ENCODE results near the gene SCAND1. TPM values are rescaled to one million over a fixed set of nuclear protein-coding genes. Genes with fewer than 3 reads are reported as not detected.
"Not testable (repeated sequence)": the region's sequence is repeated elsewhere in the genome, so short reads cannot be mapped to it uniquely, and the experiment has no call there.

The SCAND1 gene
- total RNA-seq (2014; rRNA removed; shearing (Covaris generic)): 81.1 and 93.9 TPM in 2 replicates

DNA sequence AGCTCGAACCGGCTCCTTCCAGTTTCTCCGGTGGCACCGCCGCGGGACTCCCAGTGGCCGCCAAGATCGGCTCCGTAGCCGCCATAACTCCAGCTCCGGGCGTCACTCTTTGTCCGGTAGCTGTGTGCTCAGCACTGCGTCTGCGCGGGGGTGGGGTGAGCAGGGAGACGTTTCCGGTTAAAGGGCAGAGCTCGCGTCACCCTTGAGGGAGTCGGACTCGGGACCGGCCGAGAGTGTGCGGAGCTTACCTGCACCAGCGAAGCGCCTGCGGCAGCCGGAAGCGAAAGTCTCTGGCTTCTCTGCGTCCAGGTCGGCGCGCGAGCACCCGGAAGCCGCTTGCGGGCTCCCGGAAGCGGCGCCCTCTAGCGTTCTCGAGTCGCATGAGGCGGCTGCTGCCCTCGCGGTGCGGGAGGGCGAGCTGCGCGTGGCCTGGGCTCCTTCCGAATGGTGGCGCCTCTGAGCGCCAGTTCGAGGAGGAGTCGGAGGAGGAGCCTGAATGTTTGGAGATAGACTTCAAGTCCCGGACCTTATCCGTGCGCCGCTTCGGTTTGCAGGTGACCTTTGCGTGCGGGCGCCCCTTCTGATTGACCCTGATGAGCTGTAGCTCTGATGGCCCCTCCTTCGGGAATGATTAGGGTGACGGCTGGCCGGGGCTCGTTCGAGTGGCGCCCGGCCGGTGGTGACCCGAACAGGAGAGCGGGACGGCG, at the start of gene SCAND1:
Gene SCAND1, minus strand, starts transcription at position 303 of the 707 bp plus-strand sequence. Its CDS starts 218 bp downstream, at position 85.
- peak; percentile 97 for DNase-seq (ENCODE audit: low read depth)

DNA sequence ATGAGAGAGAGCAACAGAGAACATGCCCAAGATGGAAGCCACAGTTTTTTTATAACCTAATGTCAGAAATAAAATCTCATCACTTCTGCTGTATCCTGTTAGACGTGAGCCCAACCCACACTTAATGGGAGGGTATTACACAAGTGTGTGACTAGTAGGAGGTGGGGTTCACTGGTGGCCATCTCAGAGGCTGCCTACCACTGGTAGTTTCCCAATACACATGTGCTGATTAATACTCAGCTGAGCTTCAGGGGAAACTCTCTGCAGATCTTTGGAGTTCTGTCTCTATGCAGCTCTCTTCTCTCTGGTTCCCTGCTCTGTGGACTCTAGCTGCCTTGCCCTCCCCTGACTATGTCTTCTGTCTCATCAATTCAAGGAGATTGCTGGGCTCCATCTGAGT, 49.7 kb upstream of the SCAND1 start:
- DNase-seq (ENCODE audit: low read depth): no peak

DNA sequence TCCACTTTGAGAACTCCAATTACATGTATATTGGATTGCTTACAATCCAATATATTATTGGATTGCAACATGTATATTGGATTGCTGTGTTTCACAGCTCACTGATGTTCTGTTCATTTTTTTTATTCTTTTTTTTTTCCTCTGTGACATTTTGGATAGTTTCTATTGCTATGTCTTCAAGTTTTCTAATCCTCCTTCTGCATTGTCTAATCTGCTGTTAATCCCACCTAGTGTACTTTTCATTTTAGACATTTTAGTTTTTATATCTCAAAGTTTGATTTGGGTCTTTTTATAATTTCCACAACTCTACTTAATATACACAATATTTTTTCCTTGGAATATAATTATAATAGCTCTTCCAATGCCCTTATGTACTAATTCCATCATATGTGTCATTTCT, 48.6 kb upstream of the SCAND1 start:
- no peak for DNase-seq (ENCODE audit: low read depth)

DNA sequence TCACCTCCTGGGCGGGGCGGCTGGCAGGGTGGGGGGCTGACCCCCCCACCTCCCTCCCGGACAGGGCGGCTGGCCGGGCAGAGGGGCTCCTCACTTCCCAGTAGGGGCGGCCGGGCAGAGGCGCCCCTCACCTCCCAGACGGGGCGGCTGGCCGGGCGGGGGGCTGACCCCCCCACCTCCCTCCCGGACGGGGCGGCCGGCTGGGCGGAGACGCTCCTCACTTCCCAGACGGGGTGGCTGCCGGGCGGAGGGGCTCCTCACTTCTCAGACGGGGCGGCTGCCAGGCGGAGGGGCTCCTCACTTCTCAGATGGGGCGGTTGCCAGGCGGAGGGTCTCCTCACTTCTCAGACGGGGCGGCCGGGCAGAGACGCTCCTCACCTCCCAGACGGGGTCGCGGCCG, 47.0 kb upstream of the SCAND1 start:
- DNase-seq (ENCODE audit: low read depth): not testable (repeated sequence)

DNA sequence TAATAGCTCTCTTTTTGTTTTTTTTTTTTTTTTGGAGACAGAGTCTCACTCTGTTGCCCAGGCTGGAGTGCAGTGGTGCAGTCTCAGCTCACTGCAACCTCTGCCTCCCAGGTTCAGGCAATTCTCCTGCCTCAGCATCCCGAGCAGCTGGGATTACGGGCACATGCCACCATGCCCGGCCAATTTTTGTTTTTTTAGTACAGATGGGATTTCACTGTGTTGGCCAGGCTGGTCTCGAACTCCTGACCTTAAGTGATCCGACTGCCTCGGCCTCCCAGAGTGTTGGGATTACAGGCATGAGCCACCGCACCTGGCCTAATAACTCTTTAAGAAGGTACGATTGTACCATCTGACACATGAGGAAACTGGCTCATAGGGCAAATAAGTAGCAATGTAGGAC, 42.2 kb upstream of the SCAND1 start:
- DNase-seq (ENCODE audit: low read depth): not testable (repeated sequence)

DNA sequence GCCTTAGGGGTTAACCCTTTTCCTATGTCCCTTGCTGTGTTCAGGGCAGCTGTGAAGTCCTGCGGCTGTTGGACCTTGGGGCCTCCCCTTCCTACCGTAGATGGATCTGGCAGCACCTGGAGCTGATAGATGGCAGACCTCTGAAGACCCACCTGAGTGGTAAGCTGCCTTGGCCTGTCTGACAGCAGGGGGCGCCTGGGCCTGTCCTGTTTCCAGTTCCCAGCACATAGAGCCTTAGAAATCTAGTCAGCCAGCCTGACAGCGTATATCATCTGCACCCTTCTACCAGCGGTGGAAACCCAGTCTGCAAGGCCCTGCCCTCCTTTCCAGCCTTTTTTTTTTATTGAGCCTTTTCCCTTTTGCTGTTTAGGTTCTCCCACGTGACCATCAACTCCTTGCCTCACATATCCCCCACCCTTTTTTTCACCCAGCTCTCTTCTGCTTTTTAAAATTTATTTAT, 40.7 kb upstream of the SCAND1 start:
- DNase-seq (ENCODE audit: low read depth): peak; percentile 84

DNA sequence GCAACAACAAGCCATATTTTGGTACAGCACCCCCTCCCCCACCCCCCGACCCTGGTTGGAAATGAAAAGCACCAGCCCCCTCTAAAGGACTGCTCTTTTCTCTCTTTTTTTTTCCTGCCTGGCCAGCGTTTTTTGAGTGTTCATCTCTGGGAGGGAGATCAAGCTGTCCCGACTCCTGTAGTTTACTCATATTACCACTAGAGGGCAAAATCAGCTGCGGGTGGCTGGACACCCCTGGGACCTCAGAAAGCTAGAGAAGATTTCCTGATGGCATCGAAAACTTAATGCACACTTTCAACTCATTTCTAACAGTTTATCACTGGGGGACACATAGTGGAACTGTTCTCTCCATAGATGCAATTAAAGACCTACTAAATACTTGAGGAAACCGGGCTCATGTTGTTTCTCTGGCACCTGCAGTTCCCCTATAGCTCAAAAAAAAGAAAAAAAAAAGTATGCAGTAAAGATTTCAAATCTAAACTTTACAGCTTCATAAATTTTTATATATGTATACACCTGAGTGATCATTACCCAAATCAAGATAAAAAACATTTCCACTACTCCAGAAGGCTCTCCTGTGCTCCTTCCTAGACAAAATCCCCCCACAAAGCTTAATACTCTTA, 38.5 kb upstream of the SCAND1 start:
- DNase-seq (ENCODE audit: low read depth): peak; percentile 49

DNA sequence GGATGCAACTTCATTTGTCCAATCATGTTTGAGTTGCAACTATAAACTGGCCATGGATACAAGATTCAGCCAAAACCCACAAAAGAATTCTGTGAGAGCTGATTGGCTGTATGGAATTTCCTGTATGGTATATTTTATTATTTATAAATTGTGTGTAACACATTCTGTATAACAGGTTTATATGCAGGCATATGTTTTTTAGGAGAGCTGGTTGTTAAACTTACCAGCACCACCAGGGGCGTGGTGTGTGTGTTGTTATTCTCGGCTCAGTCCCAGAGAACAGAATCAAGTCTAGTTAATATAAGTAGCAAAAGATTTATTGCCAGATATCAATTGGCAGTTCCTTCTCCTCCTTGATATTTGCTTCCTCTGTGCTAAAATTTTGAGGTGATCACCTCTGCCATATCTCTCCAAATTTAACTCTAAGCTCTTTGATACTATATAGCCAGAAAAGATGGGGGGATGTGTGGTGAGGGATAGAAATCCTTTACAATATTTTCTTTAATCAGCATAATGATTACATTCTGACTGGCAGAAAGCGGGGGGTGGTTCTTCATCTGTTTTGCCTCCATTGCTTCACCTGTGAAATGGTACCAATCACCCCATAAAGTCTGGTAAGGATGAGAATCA, 37.0 kb upstream of the SCAND1 start:
- peak; percentile 16 for DNase-seq (ENCODE audit: low read depth)

DNA sequence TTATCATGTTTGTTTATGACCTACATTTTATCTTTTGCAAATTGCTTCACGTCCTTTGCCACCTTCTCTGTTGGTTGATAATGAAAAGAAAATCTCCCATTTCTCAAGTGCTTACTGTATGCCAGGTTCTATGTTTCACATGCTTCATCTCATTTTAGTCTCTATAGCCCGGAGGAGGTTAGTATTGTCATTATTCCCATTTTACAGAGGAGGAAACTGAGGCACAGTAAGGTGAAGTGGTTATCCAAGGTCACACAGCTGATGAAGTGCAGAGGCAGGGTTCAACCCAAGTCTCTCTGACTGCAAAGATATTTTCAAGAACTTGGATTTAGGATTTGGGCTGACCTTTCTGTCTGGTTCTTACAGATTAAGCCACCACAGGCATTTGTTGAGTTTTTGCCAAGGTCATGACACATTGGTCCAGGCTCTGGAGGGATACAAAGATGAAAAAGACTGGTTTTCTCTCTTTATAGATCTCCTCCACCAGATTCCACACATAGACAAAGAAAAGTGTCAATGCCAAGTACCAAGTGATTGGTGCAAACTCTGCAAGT, 34.7 kb upstream of the SCAND1 start:
- DNase-seq (ENCODE audit: low read depth): no peak

DNA sequence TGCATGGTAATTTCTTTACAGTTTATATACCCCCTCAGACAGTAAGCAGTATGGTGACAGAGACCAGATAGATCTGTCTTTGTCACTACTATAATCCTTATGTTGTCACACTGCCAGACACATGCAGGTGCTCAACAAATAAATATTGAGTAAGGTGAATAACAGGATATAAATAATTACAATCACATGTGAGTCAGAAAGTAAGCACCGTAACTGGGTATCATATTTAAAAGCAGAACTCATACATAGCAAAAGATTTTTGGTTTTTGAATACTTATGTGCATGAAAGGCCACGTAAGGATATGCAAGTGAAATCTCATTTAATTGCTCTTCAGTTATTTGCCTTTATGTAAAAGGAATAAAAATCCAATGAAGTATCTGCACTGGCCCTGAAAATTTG, 31.5 kb upstream of the SCAND1 start:
- DNase-seq (ENCODE audit: low read depth): no peak

DNA sequence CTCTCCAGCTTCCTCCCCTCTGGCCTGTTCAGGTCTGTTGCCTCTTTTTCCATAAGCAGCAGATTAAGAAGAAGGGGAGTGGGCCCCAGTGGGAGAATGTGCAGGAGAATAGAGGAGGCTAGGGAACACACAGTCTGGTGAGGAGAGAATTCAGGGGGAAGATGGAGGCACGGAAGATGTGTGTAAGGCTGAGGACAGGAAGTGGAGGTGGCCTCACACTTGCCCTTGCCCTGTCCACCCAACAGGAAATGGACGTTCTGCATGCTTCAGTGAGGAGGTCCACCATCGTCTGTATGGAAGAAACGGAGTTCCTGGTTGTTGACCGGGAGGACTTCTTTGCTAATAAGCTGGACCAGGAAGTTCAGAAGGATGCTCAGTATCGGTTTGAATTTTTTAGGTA, 30.1 kb upstream of the SCAND1 start:
- no peak for DNase-seq (ENCODE audit: low read depth)

DNA sequence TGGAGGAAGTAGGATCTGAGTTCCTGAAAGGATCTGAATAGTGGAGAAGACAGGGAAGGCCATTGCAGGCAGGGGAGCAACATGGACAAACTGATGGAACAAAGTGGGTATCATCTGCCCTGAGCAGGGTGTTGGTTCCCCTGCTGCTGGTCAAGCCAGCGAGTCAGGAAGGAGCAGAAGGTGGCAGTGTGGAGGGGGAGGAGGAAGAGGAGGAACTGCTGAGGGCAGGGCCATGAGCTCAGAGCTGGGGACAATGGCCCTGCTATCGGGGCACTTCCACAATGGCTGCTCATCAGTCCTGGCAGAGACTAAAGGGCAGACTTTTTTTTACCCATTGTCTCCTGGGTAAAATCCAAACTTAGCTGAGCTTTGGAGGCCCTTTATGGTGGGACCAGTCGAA, 27.7 kb upstream of the SCAND1 start:
- DNase-seq (ENCODE audit: low read depth): no peak

DNA sequence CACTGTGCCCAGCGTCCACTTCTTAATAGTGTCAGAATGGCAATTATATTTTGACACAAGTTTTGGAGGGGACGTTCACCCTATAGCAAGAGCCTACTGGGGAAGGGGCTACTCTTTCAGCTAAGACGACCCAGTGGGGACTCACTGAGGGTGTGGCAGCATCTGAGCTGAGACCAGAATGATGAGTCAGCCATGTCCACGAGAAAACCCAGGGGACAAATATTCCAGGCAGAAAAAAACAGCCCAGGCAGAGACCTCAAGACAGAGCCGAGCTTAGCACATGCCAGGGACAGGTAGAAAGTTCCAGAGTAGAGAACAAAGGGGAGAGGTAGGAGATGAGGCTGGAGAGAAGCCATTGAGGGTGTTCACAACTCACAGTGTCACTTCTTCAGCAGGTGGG, 25.2 kb upstream of the SCAND1 start:
- no peak for DNase-seq (ENCODE audit: low read depth)

DNA sequence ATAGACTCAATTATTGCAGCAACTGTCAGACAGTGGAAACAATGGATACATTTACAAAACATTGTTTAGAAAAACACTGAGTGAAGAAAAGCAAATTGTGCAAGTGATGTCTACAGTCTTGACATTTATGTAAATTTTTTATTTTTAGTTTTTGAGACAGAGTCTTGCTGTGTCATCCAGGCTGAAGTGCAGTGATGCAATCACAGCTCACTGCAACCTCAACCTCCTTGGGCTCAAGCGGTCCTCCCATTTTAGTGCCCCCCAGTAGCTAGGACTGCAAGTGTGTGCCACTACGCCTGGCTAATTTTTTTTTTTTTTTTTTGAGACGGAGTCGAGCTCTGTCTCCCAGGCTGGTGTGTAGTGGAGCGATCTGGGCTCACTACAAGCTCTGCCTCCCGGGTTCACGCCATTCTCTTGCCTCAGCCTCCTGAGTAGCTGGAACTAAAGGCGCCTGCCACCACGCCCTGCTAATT, 23.8 kb upstream of the SCAND1 start:
- no peak for DNase-seq (ENCODE audit: low read depth)

DNA sequence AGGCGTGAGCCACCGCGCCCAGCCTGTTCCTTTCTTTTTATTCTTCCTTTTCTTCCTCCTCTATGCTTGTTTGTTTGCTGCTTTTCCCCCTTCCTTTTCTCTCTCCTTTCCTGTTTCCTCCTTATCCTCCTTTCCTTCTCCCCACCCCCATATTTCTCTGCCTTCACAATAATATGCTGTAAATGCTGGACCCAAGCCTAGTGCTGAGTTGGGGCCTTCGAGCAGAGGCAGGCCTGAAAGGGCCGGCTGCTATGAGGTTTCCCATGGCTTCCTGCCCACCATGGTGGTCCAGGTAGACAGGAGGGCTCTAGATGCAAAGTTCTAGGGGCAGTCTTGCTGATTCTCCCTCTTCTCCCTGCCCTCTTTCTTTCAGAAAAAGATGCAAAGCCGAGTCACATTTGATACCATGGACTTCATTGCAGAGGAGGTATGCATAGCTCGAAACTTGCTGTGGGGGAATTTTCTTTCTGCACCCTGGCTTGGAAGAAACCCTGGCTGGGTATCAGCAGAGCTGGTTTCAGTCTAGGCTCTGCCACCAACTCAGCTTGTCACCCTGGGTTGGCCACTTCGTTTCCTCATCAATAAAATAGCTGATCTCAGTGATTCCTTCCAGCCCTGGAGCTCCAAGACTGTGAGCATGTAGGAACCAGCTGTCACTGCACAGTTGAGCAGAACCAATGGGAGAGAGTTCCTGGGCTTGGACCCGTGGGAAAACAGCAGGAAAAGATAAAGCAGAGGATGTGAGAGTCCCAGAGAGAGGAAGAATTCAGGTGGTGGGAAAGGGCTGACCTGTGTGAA, 21.5 kb upstream of the SCAND1 start:
- no peak for DNase-seq (ENCODE audit: low read depth)

DNA sequence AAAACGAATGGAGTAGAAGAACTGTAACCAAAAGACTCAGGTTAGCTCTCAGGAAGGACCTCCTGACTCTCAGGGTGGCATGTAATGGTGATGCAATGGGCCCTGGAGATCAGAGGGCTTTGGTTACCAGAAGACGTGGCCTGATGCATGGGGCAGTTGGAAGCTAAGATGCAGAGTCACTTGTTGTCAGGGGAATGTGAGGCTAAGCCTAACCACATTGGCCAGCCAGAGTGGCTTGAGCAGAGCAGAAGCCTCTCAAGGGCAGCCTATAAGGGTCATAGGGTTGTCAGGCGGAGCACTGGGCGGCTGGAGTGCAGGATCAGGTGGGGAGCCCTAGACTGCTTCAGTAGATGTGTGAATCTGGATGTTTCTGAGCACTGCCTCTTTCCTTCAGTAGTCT, 20.0 kb upstream of the SCAND1 start:
- no peak for DNase-seq (ENCODE audit: low read depth)

DNA sequence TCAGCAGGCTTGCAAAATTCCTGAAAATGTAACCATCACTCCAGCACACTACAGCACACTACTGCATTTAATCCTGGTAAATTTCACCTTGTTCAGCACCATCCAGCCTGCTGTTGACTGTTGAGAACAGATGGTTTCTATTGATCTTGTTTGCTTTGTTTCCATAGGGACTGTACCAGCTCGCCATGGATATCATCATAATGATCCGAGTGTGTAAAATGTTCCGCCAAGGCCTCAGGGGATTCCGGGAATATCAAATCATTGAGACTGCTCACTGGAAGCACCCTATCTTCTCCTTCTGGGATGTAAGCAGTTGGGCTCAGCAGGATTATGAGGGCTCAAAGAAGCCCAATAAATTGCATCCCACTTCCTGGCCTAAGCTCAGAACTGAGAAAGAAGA, 18.2 kb upstream of the SCAND1 start:
- DNase-seq (ENCODE audit: low read depth): no peak

DNA sequence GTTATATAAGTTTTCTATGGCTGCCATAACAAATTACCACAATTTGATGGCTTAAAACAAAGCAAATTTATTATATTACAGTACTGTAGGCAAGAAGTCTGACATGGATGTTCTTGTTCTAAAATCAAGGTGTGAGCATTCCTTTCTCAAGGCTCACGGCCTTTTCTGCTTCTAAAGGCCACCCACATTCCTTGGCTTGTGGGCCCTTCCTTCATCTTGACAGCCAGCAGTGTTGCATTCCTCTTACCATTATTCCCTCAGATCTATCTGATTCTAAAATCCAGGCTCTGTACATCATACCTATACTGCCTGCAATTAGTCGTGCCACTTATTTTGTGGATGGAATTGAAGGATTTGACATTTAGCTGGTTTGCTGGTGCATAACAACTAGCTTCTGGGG, 17.7 kb upstream of the SCAND1 start:
- no peak for DNase-seq (ENCODE audit: low read depth)

DNA sequence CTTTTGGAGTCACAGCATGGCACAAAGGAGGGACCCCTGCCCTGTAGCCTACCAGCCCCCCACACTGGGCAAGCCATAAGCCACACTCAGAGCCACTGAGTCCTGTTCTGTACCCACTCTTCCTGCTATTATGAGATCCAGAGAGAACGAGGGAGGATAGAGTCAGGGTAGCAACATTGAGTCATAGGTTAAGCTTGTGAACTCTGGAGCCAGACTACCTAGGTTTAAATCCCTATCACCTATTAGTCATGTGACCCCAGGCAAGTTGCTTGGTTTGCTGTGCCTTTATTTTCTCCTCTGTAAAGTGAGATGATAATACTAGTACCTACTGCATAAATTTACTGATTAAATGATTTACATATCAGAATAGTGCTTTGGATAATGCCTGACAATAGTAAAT, 14.6 kb upstream of the SCAND1 start:
- DNase-seq (ENCODE audit: low read depth): no peak

DNA sequence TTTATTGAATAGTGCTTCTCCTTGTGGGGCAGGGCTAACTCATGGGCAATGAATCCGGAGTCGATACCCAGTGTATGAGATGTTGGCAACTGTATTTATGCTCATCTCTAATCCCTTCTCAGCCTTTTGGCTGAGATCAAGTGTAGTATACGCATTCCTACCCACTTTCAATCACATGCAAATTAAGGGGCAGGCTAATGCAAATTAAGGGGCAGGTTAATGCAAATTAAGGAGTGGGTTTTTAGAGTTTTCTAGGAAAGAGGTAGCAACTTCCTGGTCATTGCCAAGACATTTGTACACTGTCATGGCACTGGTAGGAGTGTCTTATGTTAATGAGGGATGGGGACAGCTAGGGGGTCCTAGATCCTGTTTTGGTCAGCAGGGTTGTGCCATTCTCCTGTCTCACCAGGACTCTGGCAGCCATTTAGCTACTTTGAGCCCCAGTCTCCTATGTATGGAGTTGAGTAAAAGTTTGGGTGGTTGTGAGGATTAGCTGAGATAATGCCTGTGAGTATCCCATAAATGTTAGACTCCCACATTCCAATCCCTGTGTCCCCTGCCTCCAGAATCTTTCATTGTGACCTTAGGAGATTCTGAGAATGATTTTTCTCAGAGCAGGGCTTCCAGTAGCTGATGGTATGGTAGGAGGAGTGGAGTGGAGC, 13.8 kb upstream of the SCAND1 start, which contains the start of gene CNBD2:
Gene CNBD2, plus strand, starts transcription at position 612 of the 662 bp plus-strand sequence. CDS start 173 bp downstream, outside the sequence.
- DNase-seq (ENCODE audit: low read depth): no peak

DNA sequence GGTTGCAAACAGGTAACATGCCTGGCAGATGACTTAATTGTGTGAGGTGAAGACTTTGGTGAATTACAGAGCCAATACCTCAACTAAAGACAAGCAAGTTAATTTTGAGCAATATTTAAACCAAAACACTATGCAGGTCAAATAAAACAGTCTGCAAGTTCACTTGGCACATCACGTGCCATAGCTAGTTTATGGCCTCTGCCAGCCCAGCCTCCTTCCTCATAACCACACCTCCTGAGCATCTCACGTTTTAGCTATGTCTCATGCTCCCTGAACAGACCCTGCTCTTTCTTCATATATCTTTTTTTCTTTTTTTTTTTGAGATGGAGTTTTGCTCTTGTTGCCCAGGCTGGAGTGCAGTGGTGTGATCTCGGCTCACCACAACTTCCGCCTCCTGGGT, 9.6 kb upstream of the SCAND1 start:
- DNase-seq (ENCODE audit: low read depth): no peak

Measured in Daoy (cell line).